ENCODE measurements around the gene MLN.

DNA sequence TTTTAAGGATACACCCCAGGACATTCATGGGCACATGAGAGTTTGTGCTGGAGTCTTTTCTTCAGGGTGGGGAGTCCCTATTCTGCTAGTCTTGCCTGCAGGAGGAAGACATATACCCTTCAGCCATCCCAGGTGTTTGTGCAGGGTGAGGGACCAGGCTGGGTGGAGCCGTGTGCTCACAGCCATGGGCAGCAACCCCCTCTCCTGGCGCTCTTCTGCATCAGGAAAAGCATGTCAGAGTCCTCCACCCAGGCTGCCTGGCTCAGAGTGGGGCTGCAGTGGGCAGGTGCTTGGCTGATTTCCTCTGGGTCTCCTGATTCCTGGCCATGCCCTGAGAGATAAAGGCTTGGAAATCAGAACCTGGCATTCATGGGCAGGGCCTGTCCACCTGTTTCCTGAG is 22.7 kb upstream of the MLN start:
- TF ChIP-seq, protein P1, sequence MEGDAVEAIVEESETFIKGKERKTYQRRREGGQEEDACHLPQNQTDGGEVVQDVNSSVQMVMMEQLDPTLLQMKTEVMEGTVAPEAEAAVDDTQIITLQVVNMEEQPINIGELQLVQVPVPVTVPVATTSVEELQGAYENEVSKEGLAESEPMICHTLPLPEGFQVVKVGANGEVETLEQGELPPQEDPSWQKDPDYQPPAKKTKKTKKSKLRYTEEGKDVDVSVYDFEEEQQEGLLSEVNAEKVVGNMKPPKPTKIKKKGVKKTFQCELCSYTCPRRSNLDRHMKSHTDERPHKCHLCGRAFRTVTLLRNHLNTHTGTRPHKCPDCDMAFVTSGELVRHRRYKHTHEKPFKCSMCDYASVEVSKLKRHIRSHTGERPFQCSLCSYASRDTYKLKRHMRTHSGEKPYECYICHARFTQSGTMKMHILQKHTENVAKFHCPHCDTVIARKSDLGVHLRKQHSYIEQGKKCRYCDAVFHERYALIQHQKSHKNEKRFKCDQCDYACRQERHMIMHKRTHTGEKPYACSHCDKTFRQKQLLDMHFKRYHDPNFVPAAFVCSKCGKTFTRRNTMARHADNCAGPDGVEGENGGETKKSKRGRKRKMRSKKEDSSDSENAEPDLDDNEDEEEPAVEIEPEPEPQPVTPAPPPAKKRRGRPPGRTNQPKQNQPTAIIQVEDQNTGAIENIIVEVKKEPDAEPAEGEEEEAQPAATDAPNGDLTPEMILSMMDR (IDR thresholded peaks at IDR 0.05): no peak
- no peak for TF ChIP-seq POLR2A (IDR thresholded peaks at IDR 0.05)
- TF ChIP-seq POLR2AphosphoS5 (IDR thresholded peaks at IDR 0.05): no peak
- no peak for TF ChIP-seq EP300 (IDR thresholded peaks at IDR 0.05; ENCODE audit: low read depth)

Data from transverse colon (tissue), 4 donors.